GM18505 (cell line): ENCODE measurements around the gene HADH.
A peak's percentile ranks its signal among the peaks of the same experiment; 100 is the strongest.

Source experiments
- ATAC-seq: cut with Tn5 transposase; IDR thresholded peaks from one replicate; pipeline ENCODE4 v1.9.1; 2021; ENCODE audit not compliant: unreplicated experiment
- POLR2A ChIP-seq: IDR thresholded peaks from 4 replicates; pipeline ENCODE4 v1.6.1; 2011; ENCODE audit warnings: borderline replicate concordance; ENCODE audit not compliant: insufficient read depth, insufficient read length; ENCODE audit errors: extremely low read depth

Gene HADH

DNA sequence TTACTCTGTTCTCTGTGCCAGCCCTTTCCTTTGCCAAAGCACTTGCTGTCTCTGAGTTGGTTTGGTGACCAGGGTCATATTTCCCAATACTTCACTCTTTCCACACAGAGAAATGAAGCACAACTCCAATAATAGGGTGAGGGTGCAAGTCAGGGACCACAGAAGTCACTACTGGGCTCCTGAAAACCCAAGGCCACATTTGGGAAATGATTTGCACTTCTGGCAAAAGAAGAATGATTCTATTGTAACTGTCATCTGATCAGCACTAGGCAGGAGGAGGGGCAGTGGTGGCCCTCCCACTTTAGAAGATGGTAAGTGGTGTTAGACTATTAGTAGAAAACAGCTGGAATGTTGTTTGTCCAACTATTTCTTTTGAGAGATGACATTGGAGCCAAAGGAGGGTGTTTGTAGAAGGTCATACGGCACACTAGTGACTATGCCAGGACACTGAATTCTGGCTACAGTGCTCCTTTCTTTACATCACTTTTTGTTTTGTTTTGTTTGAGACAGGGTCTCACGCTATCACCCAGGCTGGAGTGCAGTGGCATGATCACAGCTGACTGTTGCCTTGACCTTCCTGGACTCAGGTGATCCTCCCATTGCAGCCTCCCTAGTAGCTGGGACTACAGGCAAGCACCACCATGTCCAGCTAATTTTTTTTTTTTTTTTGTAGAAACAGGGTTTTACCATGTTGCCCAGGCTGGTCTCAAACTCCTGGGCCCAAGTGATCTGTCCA, 10.8 kb upstream of the HADH start:
- TF ChIP-seq POLR2A = no peak
- no peak for ATAC-seq

DNA sequence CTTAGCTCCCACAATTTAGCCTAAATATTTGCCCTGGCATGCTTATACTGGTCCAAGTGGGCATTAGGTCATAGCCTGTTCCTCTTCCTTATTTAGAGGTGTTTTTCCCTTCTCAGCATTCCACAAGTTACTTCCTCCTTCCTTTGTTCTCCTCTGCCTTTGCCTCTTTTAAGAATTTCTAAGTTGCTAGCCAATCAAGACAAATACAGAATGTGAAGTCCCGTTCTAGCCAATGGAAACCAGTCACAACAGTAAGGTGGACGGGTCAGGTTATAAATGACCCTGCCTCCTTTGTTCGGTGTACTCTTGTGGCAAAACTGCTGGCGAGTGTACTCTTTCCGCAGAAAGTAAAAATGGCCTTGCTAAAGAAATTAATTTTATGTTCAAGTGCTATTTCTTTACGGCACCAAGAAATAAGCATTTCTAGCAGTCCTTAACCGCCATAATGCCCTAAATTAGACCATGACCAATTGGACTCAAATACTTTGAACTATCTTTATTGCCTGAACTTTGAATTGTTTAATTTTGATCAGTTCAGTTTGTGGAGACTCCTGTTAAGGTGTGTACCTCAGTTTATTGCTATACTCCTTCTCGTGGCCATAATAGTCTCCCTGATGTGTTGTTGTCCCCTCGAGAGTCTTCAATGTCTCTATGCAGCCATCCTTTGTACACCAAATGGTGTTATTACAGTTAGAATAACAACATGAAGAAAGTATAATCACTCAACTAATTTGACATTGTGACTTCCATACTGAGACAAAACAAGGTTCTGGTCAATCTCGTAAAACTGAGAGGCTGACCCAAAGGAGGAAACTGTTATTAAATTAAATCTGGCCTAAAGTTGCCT, 1.6 kb upstream of the HADH start:
- no peak for TF ChIP-seq POLR2A
- ATAC-seq = no peak

DNA sequence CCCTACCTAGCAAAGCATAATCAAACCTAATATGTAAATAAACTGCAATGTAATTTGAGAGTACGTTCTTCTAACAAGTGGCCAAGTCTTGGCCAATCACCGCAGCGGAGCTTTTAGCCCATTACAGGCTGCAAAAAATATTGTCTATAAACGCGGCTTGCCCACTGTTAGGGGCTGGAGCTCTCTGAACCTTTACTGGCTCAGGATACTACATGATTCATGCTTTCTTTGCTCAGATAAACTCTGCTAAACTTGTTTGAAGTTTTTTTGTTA, 990 bp upstream of the HADH start:
- no peak for ATAC-seq
- no peak for TF ChIP-seq POLR2A

DNA sequence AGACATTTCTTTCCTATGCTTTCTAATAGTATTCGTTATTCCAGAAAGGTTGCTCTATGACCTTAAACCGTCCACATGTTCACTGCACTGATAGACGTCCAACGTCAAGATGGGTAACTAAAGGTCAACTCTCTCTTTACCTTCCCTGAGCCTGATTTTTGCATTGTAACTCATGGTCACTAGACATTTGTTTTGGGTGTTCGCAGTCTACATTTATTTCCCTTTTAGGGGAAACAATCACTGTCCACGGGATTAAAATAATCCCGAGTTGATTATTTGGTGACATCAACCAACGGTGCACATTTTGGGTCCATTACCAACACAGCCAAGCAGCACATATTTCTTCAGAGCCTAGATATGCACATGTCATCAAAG, 540 bp upstream of the HADH start:
- ATAC-seq = no peak
- TF ChIP-seq POLR2A = no peak

DNA sequence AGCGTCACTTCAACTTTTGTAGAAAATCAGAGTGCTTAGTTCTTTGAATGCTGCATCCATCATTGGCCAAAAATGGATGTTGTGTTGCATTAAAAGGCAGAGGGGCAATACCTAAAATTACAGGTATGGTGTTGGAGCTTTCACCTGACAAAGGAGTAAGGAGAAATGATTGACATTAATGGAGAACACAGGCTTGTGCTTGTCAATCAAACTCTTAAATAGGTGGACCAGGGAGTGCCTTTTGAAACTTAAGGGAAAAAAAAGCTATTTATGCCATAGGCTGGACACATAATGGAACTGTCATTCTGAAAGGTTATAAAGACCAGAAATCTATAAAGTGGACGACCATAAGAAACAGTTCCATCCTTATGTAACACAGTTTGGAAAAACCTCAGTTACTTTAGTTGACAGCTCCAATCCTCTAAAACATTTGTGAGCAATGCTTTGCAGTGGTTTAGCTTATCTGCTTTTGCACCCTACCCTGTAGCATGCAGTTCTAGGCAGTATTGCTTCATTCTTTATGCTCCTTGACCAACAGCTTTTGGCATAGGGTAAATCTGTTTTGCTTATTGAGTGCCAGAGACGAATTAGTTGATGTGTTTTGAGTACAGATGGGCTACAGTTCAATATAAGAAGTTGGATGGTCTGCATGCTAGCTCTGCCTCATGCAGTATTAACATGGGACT, 2.4 kb downstream of the HADH start:
- no peak for ATAC-seq
- no peak for TF ChIP-seq POLR2A

DNA sequence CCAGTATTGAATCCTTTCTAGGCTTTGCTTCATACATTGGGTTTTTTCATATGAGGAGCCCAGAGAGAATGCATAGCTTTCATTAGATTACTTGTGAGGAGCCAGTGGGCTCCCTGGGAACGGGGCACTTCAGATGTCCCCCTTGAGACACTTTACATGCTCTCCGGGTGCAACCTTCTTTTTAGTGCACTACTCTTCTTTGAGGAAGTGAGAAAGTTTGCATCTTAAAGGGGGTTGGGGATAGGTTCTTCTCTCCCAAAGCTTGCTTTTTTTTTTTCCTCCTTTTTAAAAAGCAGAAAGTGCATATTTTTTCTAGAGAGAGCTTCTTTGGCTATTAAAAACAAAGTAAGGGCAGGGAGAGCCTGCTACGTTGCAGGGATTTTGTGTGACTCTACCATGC, 4.3 kb downstream of the HADH start:
- TF ChIP-seq POLR2A = no peak
- peak; percentile 27 for ATAC-seq

DNA sequence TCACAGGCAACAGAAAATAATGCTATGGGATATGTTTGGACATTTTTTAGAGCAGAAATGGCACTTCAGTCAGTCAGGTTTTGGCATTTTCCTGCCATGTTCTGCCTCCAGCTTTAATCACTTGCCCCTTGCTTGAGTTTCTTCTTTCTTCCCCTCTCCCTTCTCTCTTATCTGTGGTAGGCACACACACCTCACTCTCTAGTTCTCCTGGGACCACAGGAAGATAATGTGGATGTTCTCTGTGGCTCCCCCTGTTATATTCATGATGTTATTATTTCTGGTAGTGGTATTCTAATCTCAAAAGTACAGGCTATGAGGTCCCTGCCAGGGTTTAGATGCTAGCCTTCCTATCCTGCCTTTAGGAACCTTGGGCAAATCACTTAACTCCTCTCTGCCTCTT, 5.2 kb downstream of the HADH start:
- ATAC-seq = no peak
- TF ChIP-seq POLR2A = no peak

DNA sequence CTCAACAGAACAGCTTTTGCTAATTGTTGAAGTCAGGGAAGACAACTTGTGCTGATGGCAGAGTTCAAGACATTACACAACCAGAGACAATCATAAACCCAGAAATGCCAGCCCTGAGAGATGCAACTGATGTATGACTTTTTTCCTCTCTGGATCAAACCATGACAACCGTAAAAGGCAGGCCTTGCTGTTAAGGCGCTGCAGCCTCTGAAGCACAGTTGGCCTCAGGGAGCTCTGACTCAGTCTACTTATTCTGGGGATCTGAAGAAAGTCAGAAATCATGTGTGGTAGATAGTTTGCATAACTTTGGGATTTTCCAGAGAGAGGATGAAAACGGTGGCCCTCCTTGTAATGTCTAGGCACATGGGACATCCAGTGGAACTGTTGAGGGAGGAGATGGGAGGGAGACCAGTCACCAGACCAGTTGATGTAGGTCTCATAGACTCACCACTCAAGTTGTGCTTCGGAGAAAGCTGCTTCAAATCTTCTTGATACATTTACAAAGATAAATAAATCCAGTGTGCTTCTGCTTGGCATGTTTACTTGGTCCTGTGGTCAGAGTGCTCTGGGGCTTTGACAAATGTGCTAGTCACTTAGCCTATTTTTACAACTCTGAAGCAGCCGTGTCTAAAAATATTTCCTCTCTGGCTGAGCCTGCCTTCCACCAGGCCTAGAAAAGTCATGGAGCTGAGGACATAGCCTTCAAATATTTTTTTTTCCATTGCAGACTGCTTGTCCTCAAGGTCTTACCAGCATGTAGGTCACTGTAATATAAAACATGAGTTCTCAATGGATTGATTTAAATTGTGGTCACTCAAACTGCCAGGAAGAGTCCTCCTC, 7.5 kb downstream of the HADH start:
- no peak for ATAC-seq
- TF ChIP-seq POLR2A = no peak

DNA sequence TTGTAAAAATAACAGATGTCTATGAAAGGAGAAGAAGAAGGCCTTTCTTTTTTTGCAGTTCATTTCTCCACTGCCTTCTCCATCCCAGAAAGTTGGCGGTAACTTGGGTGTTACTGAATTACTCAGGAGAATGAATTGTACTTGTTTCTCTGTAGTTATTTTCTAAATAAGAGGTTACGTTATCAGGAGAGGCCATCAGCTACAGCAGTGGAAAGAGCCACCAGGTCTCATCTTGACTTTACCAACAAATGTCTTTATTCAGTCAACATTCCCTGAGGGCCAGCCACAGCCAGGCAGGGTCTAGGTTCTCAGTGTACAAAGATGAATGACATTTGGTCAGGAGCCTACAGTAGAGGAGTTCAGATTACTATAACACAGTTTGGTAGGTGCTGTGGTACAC, 8.1 kb downstream of the HADH start:
- no peak for ATAC-seq
- no peak for TF ChIP-seq POLR2A

DNA sequence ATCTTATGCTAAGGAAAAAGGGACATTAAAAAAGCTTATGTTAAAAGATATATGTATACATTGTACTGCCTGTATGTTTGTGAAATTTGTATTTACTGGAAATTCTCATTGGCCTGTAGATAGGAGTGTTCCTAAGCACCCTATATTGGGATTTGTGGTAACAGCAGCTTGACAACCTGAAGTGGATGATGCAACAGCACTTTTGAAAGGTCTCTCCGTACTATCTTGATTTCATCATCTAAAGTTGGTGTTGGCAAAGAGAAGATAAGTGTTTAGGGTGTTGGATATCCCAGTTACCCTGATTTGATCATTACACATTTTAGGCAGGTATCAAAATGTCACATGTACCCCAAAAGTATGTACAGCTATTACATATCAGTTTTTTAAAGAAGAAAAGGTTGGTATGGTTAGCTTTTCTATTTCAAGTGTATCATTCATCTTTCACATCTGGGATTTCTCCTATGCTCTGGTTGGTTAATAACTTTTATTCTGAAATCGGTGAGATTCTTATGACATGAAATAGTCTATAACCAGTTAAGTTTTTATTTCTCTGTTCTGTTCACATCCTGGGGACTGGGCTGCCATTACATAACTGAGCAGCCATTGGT, 10.3 kb downstream of the HADH start:
- ATAC-seq = no peak
- no peak for TF ChIP-seq POLR2A

DNA sequence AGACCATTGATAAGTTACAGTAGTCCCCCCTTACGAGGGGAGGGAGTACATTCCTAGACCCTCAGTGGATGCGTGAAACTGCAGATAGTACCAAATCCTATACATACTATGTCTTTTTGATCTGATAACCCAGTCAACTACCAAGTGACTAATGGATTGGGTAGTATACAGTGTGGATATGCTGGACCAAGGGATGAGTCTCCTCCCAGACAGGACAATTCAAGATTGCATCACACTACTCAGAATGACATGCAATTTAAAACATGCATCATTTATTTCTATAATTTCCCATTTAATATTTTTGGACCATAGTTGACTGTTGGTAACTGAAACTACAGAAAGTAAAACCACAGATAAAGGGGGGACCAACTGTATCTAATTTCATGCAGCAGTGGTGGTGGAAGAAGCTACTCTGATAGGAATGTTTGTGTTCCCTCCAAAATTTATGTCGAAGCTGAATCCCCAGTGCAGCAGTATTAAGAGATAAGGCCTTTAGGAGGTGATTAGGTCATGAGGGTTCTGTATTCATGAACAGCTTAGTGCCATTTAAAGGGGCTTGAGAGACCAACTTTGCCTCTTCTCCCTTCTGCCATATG, 11.9 kb downstream of the HADH start:
- no peak for ATAC-seq
- TF ChIP-seq POLR2A = no peak

DNA sequence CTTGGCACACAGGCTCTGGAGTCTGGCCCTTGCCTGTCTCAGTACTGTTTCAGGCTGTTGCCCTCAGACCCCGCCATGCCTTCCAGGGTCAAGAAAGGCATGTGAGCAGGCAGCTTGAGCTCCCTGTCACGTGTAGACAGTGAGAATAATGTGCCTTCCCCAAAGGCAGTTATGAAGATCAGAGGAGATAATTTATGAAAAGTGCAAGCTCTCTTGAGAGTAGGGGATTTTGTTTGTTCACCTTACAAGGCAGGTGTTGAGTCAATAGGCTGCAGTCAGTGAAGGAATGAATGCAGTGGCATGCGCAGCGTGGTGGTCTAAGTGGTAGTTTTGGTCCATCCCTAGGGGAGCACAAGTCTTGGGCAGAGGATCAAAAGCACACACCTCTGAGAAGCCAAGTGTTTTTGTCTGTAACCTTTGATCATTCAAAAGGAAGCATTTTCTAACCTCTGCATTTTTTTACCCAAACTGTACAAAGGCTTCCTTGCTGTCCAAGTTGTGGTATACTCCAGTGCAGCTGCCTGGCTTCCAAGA, 14.4 kb downstream of the HADH start:
- TF ChIP-seq POLR2A = no peak
- ATAC-seq = no peak
